ENCODE measurements around the gene SH3TC1. TPM values are rescaled to one million over a fixed set of nuclear protein-coding genes. Genes with fewer than 3 reads are reported as not detected.

The SH3TC1 gene
- polyA plus RNA-seq, 1 experiment = 1.2 TPM

- ChIA-PET CTCF (interaction anchor here (1.1 to 2.3 kb wide), 2 partner anchors 9 to 70 kb away, joined by 4 to 10 read pairs; no protein-coding TSS in a partner anchor), POLR2A (no interaction called here)
- Histone ChIP-seq H3K4me3 (ENCODE audit: low read depth, low read length) (no peak overlapping the region), H3K36me3 (ENCODE audit: control insufficient read depth, insufficient read depth, low read length) (no peaks in the 10 kb centered on the region), H3K27me3 (ENCODE audit: control insufficient read depth, insufficient read depth, low read length) (peaks cover 16% of the 10 kb centered on the region)
- no peak for DNase-seq (ENCODE audit: low read depth)
- TF ChIP-seq CTCF (IDR thresholded peaks at IDR 0.05; ENCODE audit: insufficient read depth, low read depth, low read length) = no peak
These were observed 31.3 kb upstream of the SH3TC1 start for GRCh38 chr4:8167815-8168214.

- TF ChIP-seq CTCF (IDR thresholded peaks at IDR 0.05; ENCODE audit: insufficient read depth, low read depth, low read length) = peak; percentile 57
- ChIA-PET CTCF (interaction anchor here (2.3 kb wide), 1 partner anchor 8 kb away, joined by 10 read pairs; no protein-coding TSS in a partner anchor), POLR2A (no interaction called here)
- H3K36me3 ChIP-seq (ENCODE audit: control insufficient read depth, insufficient read depth, low read length) = no peaks in the 10 kb centered on the region
- DNase-seq (ENCODE audit: low read depth) = no peak
- no peak overlapping the region for H3K4me3 ChIP-seq (ENCODE audit: low read depth, low read length)
- peaks cover 16% of the 10 kb centered on the region for H3K27me3 ChIP-seq (ENCODE audit: control insufficient read depth, insufficient read depth, low read length)
These were observed 30.9 kb upstream of the SH3TC1 start for GRCh38 chr4:8168232-8168631.

- no peak for DNase-seq (ENCODE audit: low read depth)
- no peak for TF ChIP-seq CTCF (IDR thresholded peaks at IDR 0.05; ENCODE audit: insufficient read depth, low read depth, low read length)
- Histone ChIP-seq H3K36me3 (ENCODE audit: control insufficient read depth, insufficient read depth, low read length) (no peaks in the 10 kb centered on the region), H3K4me3 (ENCODE audit: low read depth, low read length) (no peak overlapping the region), H3K27me3 (ENCODE audit: control insufficient read depth, insufficient read depth, low read length) (peaks cover 16% of the 10 kb centered on the region)
- ChIA-PET CTCF (interaction anchor here (2.3 kb wide), 1 partner anchor 8 kb away, joined by 10 read pairs; no protein-coding TSS in a partner anchor), POLR2A (no interaction called here)
These were observed 30.1 kb upstream of the SH3TC1 start for GRCh38 chr4:8168832-8169598.

GRCh38 chr4:8169763-8170162, 29.3 kb upstream of the SH3TC1 start:
- no peak for DNase-seq (ENCODE audit: low read depth)
- TF ChIP-seq CTCF (IDR thresholded peaks at IDR 0.05; ENCODE audit: insufficient read depth, low read depth, low read length) = no peak
- Histone ChIP-seq H3K27me3 (ENCODE audit: control insufficient read depth, insufficient read depth, low read length) (peaks cover 16% of the 10 kb centered on the region), H3K36me3 (ENCODE audit: control insufficient read depth, insufficient read depth, low read length) (no peaks in the 10 kb centered on the region), H3K4me3 (ENCODE audit: low read depth, low read length) (no peak overlapping the region)
- CTCF ChIA-PET = interaction anchor here (0.9 to 1.4 kb wide), 2 partner anchors 68 to 72 kb away, joined by 3 read pairs; no protein-coding TSS in a partner anchor
- POLR2A ChIA-PET = no interaction called here

- Histone ChIP-seq H3K36me3 (ENCODE audit: control insufficient read depth, insufficient read depth, low read length) (no peaks in the 10 kb centered on the region), H3K4me3 (ENCODE audit: low read depth, low read length) (no peak overlapping the region), H3K27me3 (ENCODE audit: control insufficient read depth, insufficient read depth, low read length) (peaks cover 18% of the 10 kb centered on the region)
- POLR2A ChIA-PET = no interaction called here
- DNase-seq (ENCODE audit: low read depth) = no peak
- TF ChIP-seq CTCF (IDR thresholded peaks at IDR 0.05; ENCODE audit: insufficient read depth, low read depth, low read length) = no peak
- CTCF ChIA-PET = interaction anchor here (0.9 to 2.5 kb wide), 3 partner anchors 11 to 72 kb away, joined by 3 to 7 read pairs (median 3); partner anchors contain the start of gene ABLIM2
These were observed 28.7 kb upstream of the SH3TC1 start for GRCh38 chr4:8170341-8170740.

Data from BJ (cell line).